HG02623 (cell line): ENCODE measurements around the gene TLX3.
"Not testable (repeated sequence)": the region's sequence is repeated elsewhere in the genome, so short reads cannot be mapped to it uniquely, and the experiment has no call there.

ENCODE experiments used
- ATAC-seq: cut with Tn5 transposase; IDR thresholded peaks from one replicate; pipeline ENCODE4 v1.9.1; 2021; ENCODE audit warnings: moderate library complexity; ENCODE audit not compliant: unreplicated experiment

TLX3 gene

GRCh38 chr5:171322527-171322926 is 13.5 kb downstream of the TLX3 start:
- no peak for ATAC-seq

- ATAC-seq, result no peak
These were observed 14.0 kb downstream of the TLX3 start for GRCh38 chr5:171323007-171323406.

- no peak for ATAC-seq
These were observed 15.0 kb downstream of the TLX3 start for GRCh38 chr5:171323806-171324632.

- ATAC-seq, result no peak
These were observed 21.0 kb downstream of the TLX3 start for GRCh38 chr5:171330021-171330420.

- ATAC-seq, result no peak
These were observed 26.6 kb downstream of the TLX3 start for GRCh38 chr5:171335616-171336015.

GRCh38 chr5:171336521-171337209 is 27.6 kb downstream of the TLX3 start:
- no peak for ATAC-seq

GRCh38 chr5:171337210-171337569 is 28.1 kb downstream of the TLX3 start:
- no peak for ATAC-seq

GRCh38 chr5:171340042-171340441 is 31.0 kb downstream of the TLX3 start:
- no peak for ATAC-seq

- ATAC-seq, result no peak
These were observed 31.4 kb downstream of the TLX3 start for GRCh38 chr5:171340491-171340890.

GRCh38 chr5:171342362-171343111 is 33.5 kb downstream of the TLX3 start:
- no peak for ATAC-seq

GRCh38 chr5:171344936-171345608 is 36.0 kb downstream of the TLX3 start:
- ATAC-seq, result no peak

GRCh38 chr5:171351536-171352073 is 42.6 kb downstream of the TLX3 start:
- no peak for ATAC-seq

GRCh38 chr5:171355302-171355724 is 46.3 kb downstream of the TLX3 start:
- ATAC-seq, result peak; percentile 94

GRCh38 chr5:171357843-171358242 is 48.8 kb downstream of the TLX3 start:
- no peak for ATAC-seq

GRCh38 chr5:171361151-171361550 is 52.1 kb downstream of the TLX3 start:
- not testable (repeated sequence) for ATAC-seq
